Sigmoid colon (tissue), 7 donors: ENCODE data around the gene USP13. TPM values are rescaled to one million over a fixed set of nuclear protein-coding genes. Genes with fewer than 3 reads are reported as not detected.
"Not testable (repeated sequence)": the region's sequence is repeated elsewhere in the genome, so short reads cannot be mapped to it uniquely, and the experiment has no call there.

Experiments
- DNase-seq: peaks from one replicate; pipeline ENCODE4 v3.0.0-alpha.2; 2019
- H3K27ac ChIP-seq, 4 donors: fragments of 200-600 bp; sonication (generic); one replicate each; pipeline ENCODE4 v1.5.1; 2016 to 2019; ENCODE audit warnings: mild to moderate bottlenecking in 1 of 4
- H3K27me3 ChIP-seq, 3 donors: fragments of 200-600 bp; sonication (generic); one replicate each; pipeline ENCODE4 v1.5.1; 2019; ENCODE audit warnings: mild to moderate bottlenecking in 1 of 3
- H3K36me3 ChIP-seq, 4 donors: fragments of 200-600 bp; sonication (generic); one replicate each; pipeline ENCODE4 v1.5.1; 2016 to 2019
- H3K4me1 ChIP-seq, 4 donors: fragments of 200-600 bp; sonication (generic); one replicate each; pipeline ENCODE4 v1.5.1; 2017 to 2019
- H3K4me3 ChIP-seq, 4 donors: fragments of 200-600 bp; sonication (generic); one replicate each; pipeline ENCODE4 v1.5.1; 2017 to 2019; ENCODE audit warnings: mild to moderate bottlenecking in 2 of 4, moderate library complexity in 1 of 4
- H3K9me3 ChIP-seq, 4 donors: fragments of 200-600 bp in 3 of 4; sonication (generic) in 3 of 4; one replicate each; pipeline versions ENCODE4 v1.5.1 to v1.6.1; 2013 to 2019
- CTCF ChIP-seq, 4 experiments: fragments of 450-650 bp in 3 of 4; fragments of 200-600 bp in 1 of 4; IDR thresholded peaks; one replicate each; pipeline ENCODE4 v1.5.1; 2016 to 2019; ENCODE audit warnings: antibody characterized with exemption in 4 of 4, mild to moderate bottlenecking in 3 of 4, moderate library complexity in 2 of 4
- EP300 ChIP-seq, 4 donors: sonication (generic); formaldehyde crosslinking; IDR thresholded peaks; one replicate each; pipeline ENCODE4 v1.6.1; 2017; ENCODE audit warnings: antibody characterized with exemption in 4 of 4
- POLR2A ChIP-seq, 2 donors: fragments of 450-650 bp; IDR thresholded peaks; one replicate each; pipeline ENCODE4 v1.6.1; 2016; ENCODE audit warnings: antibody characterized with exemption in 2 of 2, mild to moderate bottlenecking in 2 of 2, moderate library complexity in 2 of 2
- POLR2AphosphoS5 ChIP-seq, 4 donors: sonication (generic); formaldehyde crosslinking; IDR thresholded peaks; one replicate each; pipeline ENCODE4 v1.6.1; 2017; ENCODE audit warnings: antibody characterized with exemption in 4 of 4
- WGBS, 2 donors: extraction: QIAGEN DNeasy Blood & Tissue Kit; methylation state at CpG; one replicate each; pipeline ENCODE4 v1.1.7; 2013; 5-methylcytosine and 5-hydroxymethylcytosine counted together
- intact Hi-C: fragments of 100-400 bp; cut with DNase I; formaldehyde crosslinking; loops from one replicate; pipeline ENCODE4 v1.15.1; 2023
- polyA plus RNA-seq, 3 donors: library from polyadenylated mRNA; stranded (reverse); fragments of 200-250 nt; gene quantifications; one replicate each; pipeline ENCODE4 v1.2.3, GENCODE V29; 2013
- total RNA-seq, 4 donors: library from RNA; depleted of rRNA; stranded (reverse); fragments of >200 nt; gene quantifications; one replicate each; pipeline ENCODE4 v1.1.0, GENCODE V29; 2016
- donor health status: healthy with polysubstance abuse.
- donor health status: Bipolar disorder and iron deficiency.
- donor health status: healthy.

The USP13 gene
- total and polyA plus RNA-seq, 7 donors = 0.69 to 11.1 (median 7.2) TPM

DNA sequence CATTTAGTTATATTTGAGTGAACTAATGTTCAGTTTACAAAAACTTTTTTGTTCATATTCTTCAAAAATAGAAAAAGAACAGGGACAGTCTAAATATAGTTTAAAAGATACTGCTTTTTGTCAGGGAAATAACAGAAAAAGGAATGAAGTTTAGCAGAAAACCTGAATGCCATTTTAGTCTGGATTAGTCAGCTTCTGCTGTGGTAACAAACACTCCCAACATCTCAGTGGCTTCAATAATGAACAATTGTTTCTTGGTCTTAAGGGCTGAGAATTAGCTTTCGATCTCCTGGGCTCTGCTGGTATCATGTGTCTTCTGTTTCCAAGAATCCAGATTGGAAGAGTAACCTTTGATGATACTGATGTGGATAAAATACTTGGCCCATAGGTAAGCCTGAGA is 12.4 kb upstream of the USP13 start:
- no peaks in the 10 kb centered on the region for H3K36me3 ChIP-seq
- H3K27ac ChIP-seq = no peak overlapping the region
- intact Hi-C loops = no loop called here
- no peak for DNase-seq
- WGBS, 2 donors = 94 to 99% methylated on average over 1 of the region's 1 CpG
- H3K4me3 ChIP-seq = no peak overlapping the region
- H3K9me3 ChIP-seq = no peaks in the 10 kb centered on the region
- no peak for TF ChIP-seq CTCF (IDR thresholded peaks at IDR 0.05)
- TF ChIP-seq POLR2AphosphoS5 (IDR thresholded peaks at IDR 0.05) = no peak
- no peak for TF ChIP-seq EP300 (IDR thresholded peaks at IDR 0.05)
- no peak for TF ChIP-seq POLR2A (IDR thresholded peaks at IDR 0.05)
- H3K27me3 ChIP-seq = no peaks in the 10 kb centered on the region
- H3K4me1 ChIP-seq = no peaks in the 10 kb centered on the region

DNA sequence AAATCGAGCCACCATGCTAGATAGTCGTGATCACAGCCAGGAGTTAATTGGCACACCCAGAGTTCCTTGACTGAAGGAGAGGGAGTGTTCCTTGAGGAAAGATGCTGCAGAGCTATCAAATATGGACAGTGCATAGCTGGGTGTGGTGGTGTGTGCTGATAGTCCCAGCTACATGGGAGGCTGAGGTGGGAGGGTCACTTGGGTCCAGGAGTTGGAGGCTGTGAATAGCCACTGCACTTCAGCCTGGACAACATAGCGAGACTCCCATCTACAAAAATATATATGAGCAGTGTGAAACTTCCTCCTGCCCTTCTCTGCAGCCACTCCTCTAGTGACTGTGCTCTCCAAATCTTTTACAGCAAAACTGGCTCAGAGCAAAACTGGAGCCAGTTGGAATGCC is 10.0 kb upstream of the USP13 start:
- Histone ChIP-seq H3K4me3 (no peak overlapping the region), H3K36me3 (no peaks in the 10 kb centered on the region), H3K9me3 (no peaks in the 10 kb centered on the region), H3K27me3 (no peaks in the 10 kb centered on the region), H3K4me1 (no peaks in the 10 kb centered on the region), H3K27ac (no peak overlapping the region)
- intact Hi-C loops = no loop called here
- DNase-seq = no peak
- TF ChIP-seq EP300 (IDR thresholded peaks at IDR 0.05) (no peak), POLR2AphosphoS5 (IDR thresholded peaks at IDR 0.05) (no peak), CTCF (IDR thresholded peaks at IDR 0.05) (no peak), POLR2A (IDR thresholded peaks at IDR 0.05) (no peak)
- 71 to 87% methylated on average over 3 of the region's 3 CpGs for WGBS, 2 donors

- intact Hi-C loops, H3K9me3 ChIP-seq, H3K27ac ChIP-seq, H3K4me1 ChIP-seq, DNase-seq, H3K36me3 ChIP-seq, H3K27me3 ChIP-seq, H3K4me3 ChIP-seq: not testable (repeated sequence)
- WGBS, 2 donors = 84 to 90% methylated on average over 8 of the region's 8 CpGs
Measured at GRCh38 chr3:179643837-179644236, 9.0 kb upstream of the USP13 start.

DNA sequence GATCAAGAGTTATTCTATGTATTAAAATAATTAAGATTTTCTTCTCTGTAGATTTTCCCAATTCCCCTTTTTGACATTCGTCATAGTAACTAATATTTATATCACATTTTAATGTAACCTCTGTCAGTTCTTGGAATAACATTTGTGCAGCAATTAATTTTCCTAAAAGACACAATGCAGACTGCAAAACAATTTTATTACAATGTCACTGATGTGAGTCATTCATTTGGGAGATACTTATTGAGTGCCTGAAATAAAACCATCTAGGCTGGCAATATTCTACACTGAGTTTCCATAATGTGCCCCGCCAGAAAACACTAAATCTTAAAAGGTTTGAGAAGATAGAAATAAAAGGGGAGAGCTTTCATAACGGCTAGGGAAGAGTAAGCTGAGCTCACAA is 6.7 kb upstream of the USP13 start:
- Histone ChIP-seq H3K4me1 (no peaks in the 10 kb centered on the region), H3K4me3 (no peak overlapping the region), H3K9me3 (no peaks in the 10 kb centered on the region), H3K36me3 (no peaks in the 10 kb centered on the region), H3K27ac (no peak overlapping the region), H3K27me3 (no peaks in the 10 kb centered on the region)
- DNase-seq = no peak
- no peak for TF ChIP-seq EP300 (IDR thresholded peaks at IDR 0.05)
- no peak for TF ChIP-seq POLR2AphosphoS5 (IDR thresholded peaks at IDR 0.05)
- TF ChIP-seq CTCF (IDR thresholded peaks at IDR 0.05) = no peak
- TF ChIP-seq POLR2A (IDR thresholded peaks at IDR 0.05) = no peak
- intact Hi-C loops = no loop called here
- WGBS, 2 donors = 85% methylated on average over 3 of the region's 3 CpGs

DNA sequence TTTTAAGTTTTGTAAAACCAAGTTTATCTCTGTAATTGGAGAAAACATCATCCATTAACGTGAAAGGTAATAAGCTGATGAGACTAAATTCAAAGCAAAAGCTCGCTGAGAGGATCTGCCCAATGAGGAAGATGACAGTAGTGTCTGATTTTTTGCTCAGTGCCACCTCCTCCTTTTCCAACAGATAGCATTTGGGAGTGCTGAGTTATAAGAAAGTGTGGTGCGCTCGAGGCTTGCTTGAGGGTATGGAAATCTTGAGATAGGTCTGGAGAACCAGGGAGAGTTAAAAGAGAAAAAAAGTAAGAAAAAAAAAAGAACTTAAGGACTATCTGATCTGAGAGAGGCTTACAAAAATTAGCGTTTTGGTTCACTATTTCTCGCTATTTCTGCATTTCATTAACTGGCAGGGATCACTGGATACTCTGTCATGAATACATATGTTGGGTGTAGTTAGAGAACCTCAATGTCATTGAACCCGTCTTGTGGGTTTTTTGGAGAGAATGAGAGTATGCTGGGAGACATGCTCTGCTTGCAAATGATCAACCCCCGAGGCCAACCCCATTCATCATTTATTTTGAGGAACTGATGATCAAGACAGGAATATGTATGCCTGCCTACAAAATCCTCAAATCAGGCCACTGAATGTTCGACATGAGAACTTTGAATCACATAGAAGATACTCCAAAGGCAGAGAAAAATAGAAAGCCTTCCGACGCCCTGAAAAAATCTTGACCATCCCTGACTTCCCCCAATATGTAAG is 973 bp upstream of the USP13 start:
- Histone ChIP-seq H3K36me3 (no peaks in the 10 kb centered on the region), H3K9me3 (no peaks in the 10 kb centered on the region), H3K4me1 (peaks cover 0 to 15% (median 10%) of the 10 kb centered on the region in 4 donors), H3K27me3 (no peaks in the 10 kb centered on the region), H3K4me3 (peak overlapping the region; percentile 74 to 91 (median 88)), H3K27ac (peak overlapping the region; percentile 93 to 97 (median 96))
- WGBS, 2 donors = 48 to 49% methylated on average over 11 of the region's 11 CpGs
- intact Hi-C loops = loop anchor here (2.0 kb wide), 1 partner anchor 47 kb away; the partner anchor contains the start of genes MRPL47 and NDUFB5
- no peak for DNase-seq
- TF ChIP-seq POLR2A (IDR thresholded peaks at IDR 0.05) (no peak), CTCF (IDR thresholded peaks at IDR 0.05) (no peak), POLR2AphosphoS5 (IDR thresholded peaks at IDR 0.05) (no peak), EP300 (IDR thresholded peaks at IDR 0.05) (no peak)
